Omental fat pad (tissue), 4 donors: ENCODE results near the gene GALNT17. TPM values are rescaled to one million over a fixed set of nuclear protein-coding genes. Genes with fewer than 3 reads are reported as not detected.
A peak's percentile ranks its signal among the peaks of the same experiment; 100 is the strongest.

ENCODE experiments used
- ATAC-seq: fragments of 150-250 bp; one replicate; pipeline ENCODE4 v1.9.1; 2016; ENCODE audit warnings: mild to moderate bottlenecking, moderate library complexity; ENCODE audit not compliant: low FRiP score
- DNase-seq: peaks from one replicate; pipeline ENCODE4 v3.0.0-alpha.2; 2019; ENCODE audit warnings: low spot score
- total RNA-seq, 4 donors: library from RNA; depleted of rRNA; stranded (reverse); fragments of >200 nt; gene quantifications; one replicate each; pipeline ENCODE4 v1.1.0, GENCODE V29; 2016
- TF ChIP-seq, protein P1 (sequence below), 3 donors: fragments of 450-650 bp; IDR thresholded peaks; one replicate each; pipeline ENCODE4 v1.5.1; 2016 to 2017; ENCODE audit warnings: antibody characterized with exemption in 3 of 3, mild to moderate bottlenecking in 3 of 3, moderate library complexity in 2 of 3

GALNT17 gene
- total RNA-seq, 4 donors from 2014 or later, result 1.6 to 12.6 (median 2.9) TPM

DNA sequence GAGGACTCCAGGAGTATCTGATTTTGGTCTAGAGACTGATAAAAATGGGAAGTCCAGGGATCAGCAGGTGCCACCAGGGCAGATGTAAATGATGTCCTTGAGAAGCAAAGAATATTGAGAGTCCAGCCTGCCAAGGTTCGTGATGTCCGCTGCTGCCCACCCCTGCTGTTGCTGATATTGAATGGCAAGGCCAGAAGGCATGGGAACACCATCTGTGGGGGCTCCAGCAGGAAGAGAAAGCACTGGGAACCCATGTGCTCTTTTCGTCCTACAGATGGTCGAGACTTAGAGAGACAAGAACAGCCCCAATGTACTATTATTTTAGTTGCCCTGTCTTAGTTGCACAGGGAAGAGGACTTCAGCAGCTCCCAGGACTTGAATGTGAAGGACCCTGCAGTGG lies 363.9 kb downstream of the GALNT17 start:
- TF ChIP-seq, protein P1, sequence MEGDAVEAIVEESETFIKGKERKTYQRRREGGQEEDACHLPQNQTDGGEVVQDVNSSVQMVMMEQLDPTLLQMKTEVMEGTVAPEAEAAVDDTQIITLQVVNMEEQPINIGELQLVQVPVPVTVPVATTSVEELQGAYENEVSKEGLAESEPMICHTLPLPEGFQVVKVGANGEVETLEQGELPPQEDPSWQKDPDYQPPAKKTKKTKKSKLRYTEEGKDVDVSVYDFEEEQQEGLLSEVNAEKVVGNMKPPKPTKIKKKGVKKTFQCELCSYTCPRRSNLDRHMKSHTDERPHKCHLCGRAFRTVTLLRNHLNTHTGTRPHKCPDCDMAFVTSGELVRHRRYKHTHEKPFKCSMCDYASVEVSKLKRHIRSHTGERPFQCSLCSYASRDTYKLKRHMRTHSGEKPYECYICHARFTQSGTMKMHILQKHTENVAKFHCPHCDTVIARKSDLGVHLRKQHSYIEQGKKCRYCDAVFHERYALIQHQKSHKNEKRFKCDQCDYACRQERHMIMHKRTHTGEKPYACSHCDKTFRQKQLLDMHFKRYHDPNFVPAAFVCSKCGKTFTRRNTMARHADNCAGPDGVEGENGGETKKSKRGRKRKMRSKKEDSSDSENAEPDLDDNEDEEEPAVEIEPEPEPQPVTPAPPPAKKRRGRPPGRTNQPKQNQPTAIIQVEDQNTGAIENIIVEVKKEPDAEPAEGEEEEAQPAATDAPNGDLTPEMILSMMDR (IDR thresholded peaks at IDR 0.05), result no peak
- DNase-seq, result no peak
- ATAC-seq, result no peak

DNA sequence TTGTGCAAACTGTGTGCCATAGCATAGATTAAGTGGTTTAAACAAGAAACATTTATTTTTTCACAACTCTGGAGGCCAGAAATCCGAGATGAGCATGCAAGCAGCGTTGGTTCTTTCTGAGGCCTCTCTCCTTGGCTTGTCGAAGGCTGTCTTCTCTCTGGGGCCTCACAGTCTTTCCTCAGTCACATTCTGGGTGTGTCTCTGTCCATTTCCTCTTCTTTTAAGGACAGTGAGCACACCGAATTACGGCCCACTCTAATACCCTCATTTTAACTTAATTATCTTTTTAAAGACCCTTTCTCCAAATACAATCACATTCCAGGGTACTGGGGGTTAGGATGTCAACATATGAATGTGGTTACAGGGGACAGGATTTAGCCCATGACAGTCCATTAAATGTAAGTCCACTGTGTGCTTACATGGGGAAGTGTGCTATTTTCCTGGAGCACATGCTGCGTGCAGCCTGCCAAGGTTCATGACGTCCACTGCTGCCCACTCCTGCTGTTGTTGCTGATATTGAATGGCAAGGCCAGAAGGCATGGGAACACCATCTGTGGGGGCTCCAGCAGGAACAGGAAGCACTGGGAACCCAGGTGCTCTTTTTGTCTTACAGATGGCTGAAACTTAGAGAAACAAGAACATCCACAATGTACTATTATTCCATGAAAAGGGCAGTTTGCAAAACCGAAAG lies 365.5 kb downstream of the GALNT17 start:
- ATAC-seq, result no peak
- TF ChIP-seq, protein P1 (IDR thresholded peaks at IDR 0.05), result no peak
- no peak for DNase-seq

DNA sequence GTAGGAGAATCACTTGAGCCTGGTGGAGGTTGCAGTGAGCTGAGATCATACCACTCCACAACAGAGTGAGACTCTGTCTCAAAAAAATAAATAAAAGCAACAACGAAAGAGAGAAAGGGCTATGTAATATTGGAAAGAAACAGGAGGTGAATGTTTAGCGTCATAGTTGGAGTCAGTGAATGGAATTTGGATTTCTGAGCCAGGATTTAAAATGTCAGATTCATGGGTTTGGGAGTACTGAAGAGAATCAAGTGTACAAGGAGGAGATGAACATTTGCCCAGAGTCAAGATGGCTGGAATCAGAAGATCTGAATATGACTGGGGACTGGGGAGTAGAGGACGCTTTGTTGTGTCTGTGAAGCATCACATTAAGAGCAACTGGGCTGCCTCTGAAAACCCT lies 366.4 kb downstream of the GALNT17 start:
- ATAC-seq, result peak; percentile 19
- TF ChIP-seq, protein P1 (IDR thresholded peaks at IDR 0.05), result no peak

DNA sequence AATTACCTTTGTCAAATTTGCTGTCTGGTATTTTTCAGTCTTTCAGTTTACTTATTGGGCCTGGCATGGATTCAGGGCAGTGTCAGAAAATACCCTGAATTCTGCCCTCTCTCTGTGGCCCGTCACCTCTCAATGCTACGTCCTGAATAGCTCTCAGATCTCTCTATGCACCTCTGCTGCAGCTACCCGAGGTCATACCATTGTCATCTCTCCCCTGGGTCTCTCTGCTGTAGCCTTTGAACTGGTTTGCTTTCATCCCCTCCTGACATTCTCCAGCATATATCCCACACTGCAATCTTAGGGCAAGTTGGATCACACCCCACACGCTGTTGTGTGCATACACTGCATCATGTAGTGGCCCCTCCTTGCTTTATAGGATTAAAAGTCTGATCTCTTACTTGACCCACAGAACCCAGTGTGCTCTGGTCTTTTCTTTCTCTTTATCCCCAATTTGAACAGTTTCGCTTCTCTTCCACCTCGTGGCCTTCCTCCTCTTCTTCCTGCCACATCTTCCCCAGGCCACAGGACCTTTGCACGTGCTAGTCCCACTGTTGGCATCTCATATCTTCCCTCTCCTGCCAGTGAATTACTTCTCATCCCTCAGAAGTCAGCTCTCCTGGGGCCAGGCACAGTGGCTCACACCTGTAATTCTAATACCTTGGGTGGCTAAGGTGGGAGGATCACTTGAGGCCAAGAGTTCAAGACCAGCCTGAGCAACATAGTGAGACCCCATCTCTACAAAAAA lies 372.9 kb downstream of the GALNT17 start:
- DNase-seq (no peak), ATAC-seq (no peak)
- TF ChIP-seq, protein P1 (IDR thresholded peaks at IDR 0.05), result no peak

More for the DNA sequence above, 366.4 kb downstream of the GALNT17 start:
- no peak for DNase-seq

DNA sequence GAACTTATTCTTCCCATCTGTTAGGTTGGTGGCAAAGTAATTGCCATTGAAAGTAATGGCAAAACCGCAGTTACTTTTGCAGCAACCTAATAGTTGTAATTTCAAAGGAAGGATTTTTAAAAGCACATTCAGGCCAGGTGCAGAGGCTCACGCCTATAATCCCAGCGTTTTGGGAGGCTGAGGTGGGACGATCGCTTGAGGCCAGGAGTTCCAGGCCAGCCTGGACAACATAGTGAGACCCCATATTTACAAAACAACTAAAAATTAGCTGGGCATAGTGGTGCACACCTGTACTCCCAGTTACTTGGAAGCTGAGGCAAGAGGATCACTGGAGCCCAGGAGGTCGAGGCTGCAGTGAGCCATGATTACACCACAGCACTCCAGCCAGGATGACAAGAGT lies 374.9 kb downstream of the GALNT17 start:
- no peak for ATAC-seq
- TF ChIP-seq, protein P1 (IDR thresholded peaks at IDR 0.05), result no peak
- no peak for DNase-seq

DNA sequence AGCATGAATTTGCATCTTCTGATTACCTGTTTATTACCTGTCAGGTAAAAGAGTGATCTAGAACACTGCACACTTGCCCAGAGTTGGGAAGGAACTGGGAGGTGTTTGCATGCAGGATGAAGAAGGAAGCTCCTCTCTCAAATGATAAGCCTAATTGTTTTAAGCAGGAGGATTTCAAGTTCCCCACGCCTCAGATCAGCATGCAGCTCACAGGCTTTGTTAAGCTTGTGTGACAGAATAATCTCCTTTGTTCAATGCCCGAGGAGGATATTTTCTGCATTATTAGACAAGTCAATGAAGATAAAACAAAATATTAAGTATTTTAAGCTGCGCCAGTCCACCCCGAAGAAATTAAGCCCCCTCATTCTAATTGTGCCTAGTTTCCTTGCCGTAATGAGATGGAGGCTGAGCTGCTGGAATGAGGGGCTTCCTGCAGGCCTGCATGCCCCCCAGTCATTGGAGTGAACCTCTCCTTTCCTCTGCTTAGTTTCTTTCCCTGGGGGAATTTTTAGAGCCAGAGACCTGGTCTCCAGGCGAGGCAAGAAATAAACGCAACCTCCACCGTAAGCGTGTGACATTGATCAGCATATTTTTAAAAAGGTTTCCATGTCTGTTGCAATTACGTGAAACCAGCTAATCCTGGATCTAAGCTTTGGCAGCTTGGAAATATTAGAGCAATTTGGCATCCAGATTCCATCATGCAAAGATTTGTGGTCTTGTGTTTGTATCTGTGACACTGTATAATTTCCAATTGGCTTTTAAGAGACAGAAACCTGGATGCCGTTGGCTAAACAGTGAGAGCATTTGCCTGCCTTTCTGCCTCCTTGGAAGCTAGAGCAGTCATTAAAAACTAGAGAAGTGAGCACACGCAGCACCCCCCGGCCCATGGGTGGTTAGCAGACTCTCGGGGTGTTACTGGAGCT lies 376.0 kb downstream of the GALNT17 start:
- ATAC-seq (no peak), DNase-seq (no peak)
- TF ChIP-seq, protein P1 (IDR thresholded peaks at IDR 0.05), result no peak
